Adrenal gland (tissue), 5 donors: ENCODE measurements around the gene C6orf47.

Source experiments
- POLR2A ChIP-seq, 2 donors: fragments of 450-650 bp; IDR thresholded peaks; one replicate each; pipeline ENCODE4 v1.6.1; 2017; ENCODE audit warnings: antibody characterized with exemption in 2 of 2, mild to moderate bottlenecking in 2 of 2, moderate library complexity in 1 of 2
- TF ChIP-seq, protein P1 (sequence below), 6 experiments: fragments of 450-650 bp in 4 of 6; fragments of 200-600 bp in 2 of 6; sonication (generic) in 1 of 6; IDR thresholded peaks; 1 replicate in 5 of 6; 2 replicates in 1 of 6; pipeline versions ENCODE4 v1.5.1 to v1.8.0; 2016 to 2021; ENCODE audit warnings: antibody characterized with exemption in 6 of 6, mild to moderate bottlenecking in 2 of 6, moderate library complexity in 1 of 6
- donor health status: DM: no; HTN: no; CAD: no.

DNA sequence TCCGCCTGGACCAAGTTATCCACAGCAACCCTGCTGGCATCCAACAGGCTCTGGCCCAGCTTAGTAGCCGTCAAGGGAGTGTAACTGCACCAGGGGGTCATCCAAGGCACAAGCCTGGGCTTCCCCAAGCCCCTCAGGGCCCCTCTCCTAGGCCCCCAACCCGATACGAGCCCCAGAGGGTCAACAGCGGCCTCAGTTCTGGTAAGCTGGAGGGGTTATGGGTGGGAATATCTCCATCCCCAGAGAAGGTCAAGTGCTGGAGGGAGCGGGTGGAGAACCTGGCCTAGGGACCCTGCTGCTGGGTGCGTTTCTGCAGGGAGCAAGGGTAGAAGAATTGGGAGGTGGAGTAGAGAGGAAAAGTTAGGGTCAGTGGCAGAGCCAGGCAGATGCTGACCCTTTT is 27.1 kb downstream of the C6orf47 start:
- TF ChIP-seq, protein P1, sequence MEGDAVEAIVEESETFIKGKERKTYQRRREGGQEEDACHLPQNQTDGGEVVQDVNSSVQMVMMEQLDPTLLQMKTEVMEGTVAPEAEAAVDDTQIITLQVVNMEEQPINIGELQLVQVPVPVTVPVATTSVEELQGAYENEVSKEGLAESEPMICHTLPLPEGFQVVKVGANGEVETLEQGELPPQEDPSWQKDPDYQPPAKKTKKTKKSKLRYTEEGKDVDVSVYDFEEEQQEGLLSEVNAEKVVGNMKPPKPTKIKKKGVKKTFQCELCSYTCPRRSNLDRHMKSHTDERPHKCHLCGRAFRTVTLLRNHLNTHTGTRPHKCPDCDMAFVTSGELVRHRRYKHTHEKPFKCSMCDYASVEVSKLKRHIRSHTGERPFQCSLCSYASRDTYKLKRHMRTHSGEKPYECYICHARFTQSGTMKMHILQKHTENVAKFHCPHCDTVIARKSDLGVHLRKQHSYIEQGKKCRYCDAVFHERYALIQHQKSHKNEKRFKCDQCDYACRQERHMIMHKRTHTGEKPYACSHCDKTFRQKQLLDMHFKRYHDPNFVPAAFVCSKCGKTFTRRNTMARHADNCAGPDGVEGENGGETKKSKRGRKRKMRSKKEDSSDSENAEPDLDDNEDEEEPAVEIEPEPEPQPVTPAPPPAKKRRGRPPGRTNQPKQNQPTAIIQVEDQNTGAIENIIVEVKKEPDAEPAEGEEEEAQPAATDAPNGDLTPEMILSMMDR (IDR thresholded peaks at IDR 0.05) = no peak
- TF ChIP-seq POLR2A (IDR thresholded peaks at IDR 0.05) = no peak
